SK-N-DZ (cell line): ENCODE data around the gene RBM4. TPM values are rescaled to one million over a fixed set of nuclear protein-coding genes. Genes with fewer than 3 reads are reported as not detected.
"Not testable (repeated sequence)": the region's sequence is repeated elsewhere in the genome, so short reads cannot be mapped to it uniquely, and the experiment has no call there.

ENCODE experiments used
- DNase-seq: peaks from one replicate; pipeline ENCODE4 v3.0.0-alpha.2; 2015; ENCODE audit warnings: low spot score
- polyA plus RNA-seq, 2 experiments: library from polyadenylated mRNA; depleted of rRNA; stranded (reverse); fragments of >200 nt; gene quantifications; 2 replicates each; pipeline ENCODE4 v1.2.3, GENCODE V29; 2014

Gene RBM4
- polyA plus RNA-seq (2014; cell fraction: cytosol; rRNA removed), result 251 and 299 TPM in 2 replicates
- polyA plus RNA-seq (2014; cell fraction: nucleus; rRNA removed), result 126 and 151 TPM in 2 replicates

- peak; percentile 100 for DNase-seq
Observed at GRCh38 chr11:66638177-66639065, at the start of gene RBM4. Gene RBM4, plus strand, starts transcription at chr11:66638703. Its CDS starts 1,009 bp downstream, at chr11:66639712.

- DNase-seq, result not testable (repeated sequence)
Observed at GRCh38 chr11:66589315-66589714, 49.2 kb upstream of the RBM4 start.

GRCh38 chr11:66589996-66590675 lies 48.4 kb upstream of the RBM4 start:
- no peak for DNase-seq

- no peak for DNase-seq
Observed at GRCh38 chr11:66591175-66591574, 47.3 kb upstream of the RBM4 start.

- peak; percentile 95 for DNase-seq
Observed at GRCh38 chr11:66592457-66593302, 45.8 kb upstream of the RBM4 start, which contains the start of the genes CCDC87 and CCS. Gene CCDC87, minus strand, starts transcription at chr11:66593063. Its CDS starts 48 bp downstream, at chr11:66593015. Gene CCS, plus strand, starts transcription at chr11:66593185. Its CDS starts 77 bp downstream, at chr11:66593262.

GRCh38 chr11:66593303-66593635 lies 45.2 kb upstream of the RBM4 start:
- DNase-seq, result no peak

GRCh38 chr11:66593650-66594049 lies 44.9 kb upstream of the RBM4 start:
- no peak for DNase-seq

- no peak for DNase-seq
Observed at GRCh38 chr11:66595245-66595904, 43.1 kb upstream of the RBM4 start.

- no peak for DNase-seq
Observed at GRCh38 chr11:66598993-66599392, 39.5 kb upstream of the RBM4 start.

GRCh38 chr11:66600219-66600618 lies 38.3 kb upstream of the RBM4 start:
- no peak for DNase-seq

GRCh38 chr11:66600631-66601233 lies 37.8 kb upstream of the RBM4 start:
- no peak for DNase-seq

GRCh38 chr11:66603072-66603471 lies 35.4 kb upstream of the RBM4 start:
- no peak for DNase-seq

GRCh38 chr11:66604155-66604554 lies 34.3 kb upstream of the RBM4 start:
- no peak for DNase-seq

- not testable (repeated sequence) for DNase-seq
Observed at GRCh38 chr11:66606608-66607007, 31.9 kb upstream of the RBM4 start.

GRCh38 chr11:66607126-66607834 lies 31.2 kb upstream of the RBM4 start:
- DNase-seq, result no peak

GRCh38 chr11:66609721-66610617 lies 28.5 kb upstream of the RBM4 start:
- DNase-seq, result no peak

GRCh38 chr11:66612458-66612857 lies 26.0 kb upstream of the RBM4 start:
- DNase-seq, result no peak

GRCh38 chr11:66614073-66614472 lies 24.4 kb upstream of the RBM4 start:
- DNase-seq, result no peak
